Epidermal melanocyte (primary cell): ENCODE data around the gene TTL.
"Not testable (repeated sequence)": the region's sequence is repeated elsewhere in the genome, so short reads cannot be mapped to it uniquely, and the experiment has no call there.

Experiments
- DNase-seq: peaks from one replicate; pipeline ENCODE4 v3.0.0; 2011; ENCODE audit warnings: low spot score; ENCODE audit not compliant: insufficient read length

The TTL gene

GRCh38 chr2:112481528-112482233, at the start of gene TTL:
TTL (plus strand) TSS chr2:112482156; CDS start chr2:112482345, 189 bp downstream.
- DNase-seq, result peak; percentile 63

DNA sequence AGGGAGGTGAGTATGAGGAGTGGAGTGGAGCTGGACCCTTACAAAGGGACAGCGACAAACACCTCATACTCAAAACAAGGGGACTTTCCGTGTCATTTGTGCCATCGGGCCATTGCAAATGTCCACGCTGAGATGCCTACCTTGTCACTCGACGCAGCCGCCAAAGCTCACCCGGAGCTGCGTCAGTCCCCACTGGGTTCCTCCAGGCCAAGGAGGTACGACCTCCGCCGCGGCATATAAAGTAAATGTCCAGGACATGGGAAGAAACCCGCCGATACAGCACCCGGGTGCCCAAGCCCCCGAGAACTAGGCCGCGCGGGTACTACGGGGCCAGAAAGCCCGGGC, 49.6 kb upstream of the TTL start:
- DNase-seq, result not testable (repeated sequence)

- not testable (repeated sequence) for DNase-seq
These were observed 49.0 kb upstream of the TTL start for GRCh38 chr2:112432735-112433479.

GRCh38 chr2:112433480-112433879, 48.5 kb upstream of the TTL start, which contains the start of gene RGPD8:
RGPD8 (minus strand) TSS chr2:112433645; CDS start chr2:112433453, 192 bp downstream.
- not testable (repeated sequence) for DNase-seq

DNA sequence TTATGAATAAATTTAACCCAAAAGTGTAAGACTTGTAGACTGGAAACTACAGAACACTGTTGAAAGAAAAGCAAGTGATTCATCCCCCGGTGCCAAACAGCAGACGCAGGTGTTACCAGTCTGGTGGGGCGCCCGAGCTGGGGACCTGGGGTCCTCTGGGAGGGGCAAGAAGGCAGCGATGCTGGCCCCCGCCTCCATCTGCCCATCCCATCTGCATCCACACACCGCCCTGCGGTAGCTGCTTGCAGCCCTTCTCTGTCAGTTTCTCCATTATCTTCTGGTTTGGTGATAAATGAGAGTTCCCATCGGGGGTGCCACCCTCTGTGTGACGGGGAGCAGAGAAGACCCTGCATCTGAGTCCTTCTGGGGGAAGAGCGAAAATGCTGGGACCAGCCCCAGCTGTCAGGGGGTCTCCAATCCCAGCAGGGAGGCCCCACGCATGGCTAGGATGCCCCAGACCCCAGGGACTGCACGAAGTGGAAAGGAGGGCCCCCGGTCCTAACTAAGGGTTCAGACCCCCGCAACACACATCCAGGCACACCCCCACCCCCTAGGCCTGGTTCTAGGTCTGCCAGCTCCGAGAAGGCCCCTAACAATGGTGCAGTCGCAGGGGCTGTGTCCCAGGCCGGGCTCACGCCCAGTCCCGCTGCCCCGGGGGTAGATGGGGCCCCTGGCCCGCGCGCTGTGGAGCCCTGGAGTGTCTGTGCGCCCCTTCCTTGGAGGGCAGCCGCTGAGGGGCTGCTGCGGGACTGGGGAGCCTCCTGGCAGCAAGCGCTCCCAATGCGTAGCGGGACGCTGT, 47.8 kb upstream of the TTL start:
- DNase-seq, result no peak

- DNase-seq, result not testable (repeated sequence)
These were observed 46.9 kb upstream of the TTL start for GRCh38 chr2:112434890-112435715.

DNA sequence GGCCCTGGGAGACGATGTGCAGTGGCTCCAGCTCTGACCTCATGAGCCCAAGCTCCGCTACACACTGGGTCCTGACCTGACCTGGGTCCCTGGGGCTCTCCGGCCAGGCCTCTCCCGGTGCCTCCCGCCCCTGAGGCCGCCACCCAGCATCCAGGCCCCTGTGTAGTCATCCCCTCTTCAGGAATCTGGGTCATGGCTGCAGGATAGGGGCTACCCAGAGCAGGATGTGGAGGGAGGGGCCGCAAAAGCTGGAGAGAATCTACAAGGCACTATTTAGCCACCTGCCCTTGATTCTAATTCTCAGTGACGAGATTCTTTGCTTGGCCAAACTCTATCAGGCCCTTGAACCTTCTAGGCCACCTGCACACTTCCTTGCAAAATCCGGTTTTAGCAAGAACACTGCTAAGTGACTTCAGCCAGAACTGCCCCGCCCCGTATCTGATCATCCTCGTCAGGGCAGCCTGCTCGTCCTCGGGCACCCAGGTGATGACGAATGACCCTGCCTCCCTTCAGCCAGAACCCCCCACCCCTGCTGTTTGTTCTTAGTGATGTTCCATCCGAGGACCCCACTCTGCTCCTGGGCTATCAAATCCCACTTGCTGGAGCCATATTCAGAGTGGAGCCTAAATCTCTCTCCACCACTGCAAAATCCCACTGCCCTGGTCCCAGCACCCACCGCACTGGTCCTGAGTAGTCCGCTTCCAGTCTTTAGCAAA, 46.1 kb upstream of the TTL start:
- DNase-seq, result not testable (repeated sequence)

- DNase-seq, result not testable (repeated sequence)
These were observed 45.0 kb upstream of the TTL start for GRCh38 chr2:112436993-112437392.

DNA sequence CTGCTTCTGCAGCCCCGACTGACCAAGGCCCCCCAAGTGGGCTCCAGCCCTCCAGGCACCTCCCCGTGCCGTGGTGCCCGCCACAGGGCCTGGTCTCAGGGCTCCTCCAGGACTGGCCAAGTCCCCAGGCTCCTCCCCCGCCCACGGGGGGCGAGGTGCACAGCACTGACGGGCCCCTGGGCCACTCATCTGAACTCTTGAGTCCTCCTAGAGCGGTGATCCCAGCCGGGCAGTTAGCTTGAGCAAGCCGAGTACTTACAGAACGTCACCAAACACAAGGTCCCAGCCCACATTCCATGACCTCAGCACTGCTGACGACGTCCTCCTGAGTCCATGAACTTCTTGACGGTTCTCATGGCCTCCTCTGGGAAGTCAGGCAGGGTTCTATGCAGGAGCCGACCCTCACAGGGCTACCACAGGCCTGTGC, 44.5 kb upstream of the TTL start:
- DNase-seq, result not testable (repeated sequence)

- DNase-seq, result not testable (repeated sequence)
These were observed 43.2 kb upstream of the TTL start for GRCh38 chr2:112438603-112439261.

GRCh38 chr2:112444256-112444655, 37.7 kb upstream of the TTL start:
- DNase-seq, result not testable (repeated sequence)

DNA sequence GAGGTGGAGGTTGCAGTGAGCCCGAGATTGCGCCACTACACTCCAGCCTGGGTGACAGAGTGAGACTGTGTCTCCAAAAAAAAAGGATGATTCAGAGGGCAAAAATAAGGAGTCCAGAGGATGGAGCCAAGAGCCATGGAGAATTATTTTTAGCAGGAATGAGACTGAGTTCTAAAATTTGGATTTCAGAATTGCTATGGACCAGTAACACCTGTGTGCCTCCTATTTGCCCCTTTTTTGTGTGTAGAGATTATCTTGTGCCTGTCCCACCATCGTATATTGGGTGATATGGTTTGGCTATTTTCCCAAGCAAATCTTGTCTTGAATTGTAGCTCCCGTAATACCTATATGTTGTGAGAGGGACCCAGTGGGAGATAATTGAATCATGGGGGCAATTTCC, 32.1 kb upstream of the TTL start:
- DNase-seq, result no peak

DNA sequence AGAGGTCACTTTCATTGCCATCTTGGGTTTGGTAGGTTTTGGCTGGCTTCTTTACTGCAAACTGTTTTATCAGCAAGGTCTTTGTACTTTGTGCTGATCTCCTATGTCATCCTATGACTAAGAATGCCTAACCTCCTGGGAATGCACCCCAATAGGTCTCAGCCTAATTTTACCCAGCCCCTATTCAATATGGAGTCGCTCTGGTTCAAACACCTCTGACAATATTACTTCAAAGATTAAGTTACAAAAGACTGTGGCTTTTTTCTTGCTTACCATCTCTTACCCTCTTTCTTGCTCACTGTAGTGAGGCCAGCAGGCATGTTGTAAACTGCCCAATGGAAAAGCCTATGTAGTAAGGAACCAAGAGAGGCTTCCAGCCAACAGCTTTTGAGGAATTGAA, 30.6 kb upstream of the TTL start:
- DNase-seq, result no peak

DNA sequence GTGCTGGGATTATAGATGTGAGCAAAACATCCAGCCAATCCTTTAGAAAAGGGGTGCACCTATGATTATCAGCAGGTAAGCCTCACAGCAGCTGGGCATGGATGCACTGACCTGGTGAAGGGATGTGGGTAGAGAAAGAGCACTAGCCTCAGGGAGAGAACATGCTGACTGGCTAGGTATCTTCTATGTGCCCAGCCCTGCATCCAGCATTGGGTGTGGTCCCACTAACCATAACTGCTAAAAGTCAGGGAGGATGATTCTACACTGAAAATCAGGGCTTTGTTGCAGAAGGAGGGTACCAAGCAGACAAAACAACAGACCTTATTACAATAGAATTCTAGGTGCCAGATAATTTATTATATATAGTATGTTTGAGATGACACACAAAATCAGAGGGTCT, 27.4 kb upstream of the TTL start:
- no peak for DNase-seq

GRCh38 chr2:112459372-112459771, 22.6 kb upstream of the TTL start:
- no peak for DNase-seq

- DNase-seq, result no peak
These were observed 19.8 kb upstream of the TTL start for GRCh38 chr2:112462178-112462577.

- no peak for DNase-seq
These were observed 18.7 kb upstream of the TTL start for GRCh38 chr2:112463256-112463655.

- DNase-seq, result no peak
These were observed 16.6 kb upstream of the TTL start for GRCh38 chr2:112465382-112465781.

GRCh38 chr2:112472547-112473263, 9.3 kb upstream of the TTL start:
- no peak for DNase-seq
